Trophoblast cell (in vitro differentiated cells and primary cell): Measurements from ENCODE around the gene PKN2.
A peak's percentile ranks its signal among the peaks of the same experiment; 100 is the strongest.
"Not testable (repeated sequence)": the region's sequence is repeated elsewhere in the genome, so short reads cannot be mapped to it uniquely, and the experiment has no call there.

Source experiments
- DNase-seq, 2 donors: peaks; one replicate each; pipeline ENCODE4 v3.0.0-alpha.2; 2016
- H2AFZ ChIP-seq: 2 replicates; pipeline ENCODE4 v1.6.1; 2013; ENCODE audit warnings: low read length, moderate library complexity, mild to moderate bottlenecking; ENCODE audit not compliant: insufficient read depth, poor library complexity
- H2AK5ac ChIP-seq: 2 replicates; pipeline ENCODE4 v1.6.1; 2013; ENCODE audit warnings: mild to moderate bottlenecking, low read length
- H2BK120ac ChIP-seq: 2 replicates; pipeline ENCODE4 v1.6.1; 2013; ENCODE audit warnings: low read length, mild to moderate bottlenecking, moderate library complexity; ENCODE audit not compliant: insufficient read depth, poor library complexity
- H2BK12ac ChIP-seq: 2 replicates; pipeline ENCODE4 v1.6.1; 2013; ENCODE audit warnings: mild to moderate bottlenecking, low read length, moderate library complexity
- H2BK5ac ChIP-seq: 2 replicates; pipeline ENCODE4 v1.6.1; 2013; ENCODE audit warnings: low read length, low read depth, moderate library complexity, mild to moderate bottlenecking; ENCODE audit not compliant: poor library complexity
- H3K14ac ChIP-seq: 2 replicates; pipeline ENCODE4 v1.6.1; 2013; ENCODE audit warnings: mild to moderate bottlenecking, low read length
- H3K18ac ChIP-seq: 2 replicates; pipeline ENCODE4 v1.6.1; 2013; ENCODE audit warnings: mild to moderate bottlenecking, low read length
- H3K23ac ChIP-seq: 2 replicates; pipeline ENCODE4 v1.6.1; 2013; ENCODE audit warnings: low read length
- H3K27ac ChIP-seq: 2 replicates; pipeline ENCODE4 v1.5.1; 2013; ENCODE audit warnings: low read depth, mild to moderate bottlenecking, inconsistent platforms, low read length, moderate library complexity
- H3K27me3 ChIP-seq: 2 replicates; pipeline ENCODE4 v1.6.1; 2013; ENCODE audit warnings: inconsistent platforms, mild to moderate bottlenecking, low read length, moderate library complexity; ENCODE audit not compliant: insufficient read depth
- H3K36me3 ChIP-seq, 2 experiments: 1 replicate in 1 of 2; 2 replicates in 1 of 2; pipeline ENCODE4 v1.6.1; 2013; ENCODE audit warnings: low read length in 2 of 2, mild to moderate bottlenecking in 2 of 2, moderate library complexity in 1 of 2; ENCODE audit not compliant: insufficient read depth in 2 of 2, control insufficient read depth in 1 of 2
- H3K4ac ChIP-seq: 2 replicates; pipeline ENCODE4 v1.6.1; 2013; ENCODE audit warnings: low read depth, mild to moderate bottlenecking, low read length, moderate library complexity
- H3K4me1 ChIP-seq, 2 experiments: 1 replicate in 1 of 2; 2 replicates in 1 of 2; pipeline ENCODE4 v1.6.1; 2013; ENCODE audit warnings: low read length in 2 of 2, mild to moderate bottlenecking in 2 of 2, moderate library complexity in 1 of 2; ENCODE audit not compliant: insufficient read depth in 2 of 2, control insufficient read depth in 1 of 2
- H3K4me2 ChIP-seq: 2 replicates; pipeline ENCODE4 v1.6.1; 2013; ENCODE audit warnings: inconsistent platforms, mild to moderate bottlenecking, low read length, moderate library complexity
- H3K4me3 ChIP-seq: 2 replicates; pipeline ENCODE4 v1.5.1; 2013; ENCODE audit warnings: mild to moderate bottlenecking, low read depth, low read length, inconsistent platforms
- H3K79me1 ChIP-seq: one replicate; pipeline ENCODE4 v1.6.1; 2013; ENCODE audit warnings: low read length
- H3K79me2 ChIP-seq: 2 replicates; pipeline ENCODE4 v1.6.1; 2013; ENCODE audit warnings: low read length, mild to moderate bottlenecking; ENCODE audit not compliant: control insufficient read depth, insufficient read depth, poor library complexity
- H3K9ac ChIP-seq: 2 replicates; pipeline ENCODE4 v1.6.1; 2013; ENCODE audit warnings: mild to moderate bottlenecking, low read length
- H3K9me3 ChIP-seq: 2 replicates; pipeline ENCODE4 v1.6.1; 2013; ENCODE audit warnings: low read depth, mild to moderate bottlenecking, control low read depth, inconsistent platforms, low read length; ENCODE audit not compliant: insufficient read depth
- H4K12ac ChIP-seq: 2 replicates; pipeline ENCODE4 v1.6.1; 2013; ENCODE audit warnings: low read depth, mild to moderate bottlenecking, low read length, moderate library complexity
- H4K8ac ChIP-seq: 2 replicates; pipeline ENCODE4 v1.6.1; 2013; ENCODE audit warnings: low read depth, mild to moderate bottlenecking, low read length, moderate library complexity
- H4K91ac ChIP-seq: one replicate; pipeline ENCODE4 v1.6.1; 2013; ENCODE audit warnings: low read depth, mild to moderate bottlenecking, low read length, moderate library complexity
- WGBS: extraction: QIAGEN DNeasy Blood & Tissue Kit; methylation state at CpG from one replicate; pipeline ENCODE4 v1.1.7; 2013; ENCODE audit warnings: missing lambda C conversion rate; ENCODE audit not compliant: insufficient read length, insufficient coverage; ENCODE audit errors: extremely low coverage; 5-methylcytosine and 5-hydroxymethylcytosine counted together

Gene PKN2

GRCh38 chr1:88701793-88702192 is 17.7 kb downstream of the PKN2 start:
- not testable (repeated sequence) for H3K14ac ChIP-seq, H2AK5ac ChIP-seq, H2BK120ac ChIP-seq, H4K8ac ChIP-seq, H4K91ac ChIP-seq, H3K79me1 ChIP-seq, H3K4me3 ChIP-seq, H3K79me2 ChIP-seq, H2AFZ ChIP-seq, H2BK12ac ChIP-seq, H3K9ac ChIP-seq, H3K4me1 ChIP-seq, H3K27me3 ChIP-seq, H3K27ac ChIP-seq, H3K9me3 ChIP-seq, H3K36me3 ChIP-seq, H2BK5ac ChIP-seq, H3K4ac ChIP-seq, H4K12ac ChIP-seq, H3K18ac ChIP-seq, H3K23ac ChIP-seq, H3K4me2 ChIP-seq
- peak; percentile 35 to 75 for DNase-seq
- WGBS: no CpG with 5 or more reads among the region's 5 CpGs

- Histone ChIP-seq H2BK12ac (no peak overlapping the region), H3K4ac (no peak overlapping the region), H3K23ac (no peak overlapping the region), H3K18ac (no peak overlapping the region), H4K8ac (no peak overlapping the region), H2BK5ac (no peak overlapping the region), H2BK120ac (no peak overlapping the region), H3K4me2 (no peak overlapping the region), H2AFZ (no peak overlapping the region), H3K36me3 (no peaks in the 10 kb centered on the region), H3K9ac (no peak overlapping the region), H3K4me3 (no peak overlapping the region), H3K79me2 (no peaks in the 10 kb centered on the region), H2AK5ac (no peak overlapping the region), H3K27ac (no peak overlapping the region), H3K9me3 (no peaks in the 10 kb centered on the region), H3K27me3 (no peaks in the 10 kb centered on the region), H3K4me1 (no peaks in the 10 kb centered on the region), H4K91ac (no peak overlapping the region), H3K79me1 (no peaks in the 10 kb centered on the region), H4K12ac (no peak overlapping the region), H3K14ac (no peak overlapping the region)
- no CpG with 5 or more reads among the region's 2 CpGs for WGBS
- peak; percentile 15 to 79 for DNase-seq
Measured at GRCh38 chr1:88708011-88708410, 23.9 kb downstream of the PKN2 start.

GRCh38 chr1:88712907-88713306 is 28.8 kb downstream of the PKN2 start:
- not testable (repeated sequence) for H2BK5ac ChIP-seq, H4K91ac ChIP-seq, H3K18ac ChIP-seq, H2BK12ac ChIP-seq, H3K9ac ChIP-seq, H2BK120ac ChIP-seq, H4K12ac ChIP-seq, H2AK5ac ChIP-seq, H3K27me3 ChIP-seq, H4K8ac ChIP-seq, H3K4ac ChIP-seq, H3K9me3 ChIP-seq, H3K79me2 ChIP-seq, H3K36me3 ChIP-seq, DNase-seq, H3K23ac ChIP-seq, H3K4me2 ChIP-seq, H3K14ac ChIP-seq, H3K27ac ChIP-seq, H3K4me3 ChIP-seq, H3K4me1 ChIP-seq, H2AFZ ChIP-seq, H3K79me1 ChIP-seq
- WGBS: no CpG with 5 or more reads among the region's 1 CpG

- not testable (repeated sequence) for H2AFZ ChIP-seq
Measured at GRCh38 chr1:88716571-88716970, 32.5 kb downstream of the PKN2 start.

More at GRCh38 chr1:88716571-88716970, 32.5 kb downstream of the PKN2 start:
- H3K4me1 ChIP-seq, H3K9ac ChIP-seq, H2AK5ac ChIP-seq, H2BK5ac ChIP-seq, H3K79me1 ChIP-seq, H4K91ac ChIP-seq, H3K27ac ChIP-seq, H3K36me3 ChIP-seq, DNase-seq, H3K27me3 ChIP-seq, H3K4ac ChIP-seq, H4K8ac ChIP-seq, H4K12ac ChIP-seq, H3K14ac ChIP-seq, H3K18ac ChIP-seq, H3K23ac ChIP-seq, H2BK120ac ChIP-seq, H3K4me3 ChIP-seq, H3K4me2 ChIP-seq, H3K79me2 ChIP-seq, H2BK12ac ChIP-seq, H3K9me3 ChIP-seq: not testable (repeated sequence)
- WGBS: no CpG with 5 or more reads among the region's 2 CpGs
